ENCODE data around the gene LTK.

DNA sequence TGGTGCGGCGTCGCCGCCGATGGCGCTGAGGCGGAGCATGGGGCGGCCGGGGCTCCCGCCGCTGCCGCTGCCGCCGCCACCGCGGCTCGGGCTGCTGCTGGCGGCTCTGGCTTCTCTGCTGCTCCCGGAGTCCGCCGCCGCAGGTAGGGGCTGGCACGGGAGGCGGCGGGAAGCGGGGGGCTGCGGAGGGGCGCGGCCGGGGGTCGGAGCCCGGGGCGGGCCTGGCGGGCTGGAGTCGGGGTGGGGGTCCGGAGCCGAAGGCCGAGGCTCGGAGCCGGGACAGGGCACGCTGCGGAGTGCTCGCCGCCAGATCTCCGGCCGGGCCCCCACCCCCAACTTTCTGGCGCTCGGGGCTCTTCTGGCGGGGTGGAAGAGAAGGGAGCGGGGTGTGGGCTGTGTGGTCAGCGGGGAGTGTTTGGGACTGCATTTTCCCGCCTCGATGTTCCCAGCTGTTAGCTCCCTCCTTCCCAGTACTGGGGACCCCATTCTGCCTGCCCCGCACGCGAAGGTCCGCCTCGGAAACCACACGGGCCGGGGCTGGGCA, 45.7 kb upstream of the LTK start:
- TF ChIP-seq, protein P1, sequence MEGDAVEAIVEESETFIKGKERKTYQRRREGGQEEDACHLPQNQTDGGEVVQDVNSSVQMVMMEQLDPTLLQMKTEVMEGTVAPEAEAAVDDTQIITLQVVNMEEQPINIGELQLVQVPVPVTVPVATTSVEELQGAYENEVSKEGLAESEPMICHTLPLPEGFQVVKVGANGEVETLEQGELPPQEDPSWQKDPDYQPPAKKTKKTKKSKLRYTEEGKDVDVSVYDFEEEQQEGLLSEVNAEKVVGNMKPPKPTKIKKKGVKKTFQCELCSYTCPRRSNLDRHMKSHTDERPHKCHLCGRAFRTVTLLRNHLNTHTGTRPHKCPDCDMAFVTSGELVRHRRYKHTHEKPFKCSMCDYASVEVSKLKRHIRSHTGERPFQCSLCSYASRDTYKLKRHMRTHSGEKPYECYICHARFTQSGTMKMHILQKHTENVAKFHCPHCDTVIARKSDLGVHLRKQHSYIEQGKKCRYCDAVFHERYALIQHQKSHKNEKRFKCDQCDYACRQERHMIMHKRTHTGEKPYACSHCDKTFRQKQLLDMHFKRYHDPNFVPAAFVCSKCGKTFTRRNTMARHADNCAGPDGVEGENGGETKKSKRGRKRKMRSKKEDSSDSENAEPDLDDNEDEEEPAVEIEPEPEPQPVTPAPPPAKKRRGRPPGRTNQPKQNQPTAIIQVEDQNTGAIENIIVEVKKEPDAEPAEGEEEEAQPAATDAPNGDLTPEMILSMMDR (IDR thresholded peaks at IDR 0.05): no peak
- TF ChIP-seq POLR2A (IDR thresholded peaks at IDR 0.05): no peak
